Limb (tissue), 2 donors: ENCODE measurements around the gene SCP2D1.

Experiments used
- DNase-seq, 2 donors: peaks; one replicate each; pipeline ENCODE4 v3.0.0-alpha.2; 2016; ENCODE audit errors: extremely low spot score in 2 of 2

Gene SCP2D1

GRCh38 chr20:18811904-18812303 is 1.7 kb upstream of the SCP2D1 start:
- no peak for DNase-seq

DNA sequence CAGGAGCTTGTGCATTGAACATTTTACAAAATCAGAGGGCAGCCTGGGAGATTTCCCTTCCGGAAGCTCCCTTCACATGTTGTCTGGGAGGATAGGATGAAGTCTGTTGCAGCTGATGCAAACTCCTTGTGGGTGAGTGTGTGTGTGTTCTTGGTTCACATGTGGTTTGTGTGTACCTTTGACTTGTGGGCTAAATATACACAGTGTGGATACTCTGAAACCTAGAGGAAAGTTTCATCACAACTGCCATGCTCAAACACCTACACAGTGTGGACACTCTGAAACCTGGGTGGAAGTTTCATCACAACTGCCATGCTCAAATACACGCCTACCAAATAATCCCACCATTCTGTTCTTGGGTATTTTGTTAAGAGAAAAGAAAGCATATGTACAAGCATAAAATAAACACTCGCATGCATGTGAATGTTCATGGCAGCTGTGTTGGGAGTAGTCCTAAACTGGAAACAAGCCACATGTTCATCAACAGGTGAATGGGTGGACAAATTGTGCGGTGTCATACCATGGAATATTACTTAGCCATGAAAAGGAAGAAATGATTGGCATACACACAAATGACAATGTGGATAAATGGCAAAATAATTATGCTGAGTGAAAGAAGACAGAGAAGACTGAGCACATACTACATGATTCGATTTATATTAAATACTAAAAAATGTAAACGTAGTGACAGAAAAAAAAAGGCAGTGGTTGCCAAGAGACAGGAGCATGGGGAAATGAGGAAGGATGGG is 1.8 kb downstream of the SCP2D1 start:
- DNase-seq = no peak

- peak in 1 of 2 donors; percentile 39 for DNase-seq
Measured at GRCh38 chr20:18822832-18823231, 9.2 kb downstream of the SCP2D1 start.

- no peak for DNase-seq
Measured at GRCh38 chr20:18831830-18832499, 18.4 kb downstream of the SCP2D1 start.

DNA sequence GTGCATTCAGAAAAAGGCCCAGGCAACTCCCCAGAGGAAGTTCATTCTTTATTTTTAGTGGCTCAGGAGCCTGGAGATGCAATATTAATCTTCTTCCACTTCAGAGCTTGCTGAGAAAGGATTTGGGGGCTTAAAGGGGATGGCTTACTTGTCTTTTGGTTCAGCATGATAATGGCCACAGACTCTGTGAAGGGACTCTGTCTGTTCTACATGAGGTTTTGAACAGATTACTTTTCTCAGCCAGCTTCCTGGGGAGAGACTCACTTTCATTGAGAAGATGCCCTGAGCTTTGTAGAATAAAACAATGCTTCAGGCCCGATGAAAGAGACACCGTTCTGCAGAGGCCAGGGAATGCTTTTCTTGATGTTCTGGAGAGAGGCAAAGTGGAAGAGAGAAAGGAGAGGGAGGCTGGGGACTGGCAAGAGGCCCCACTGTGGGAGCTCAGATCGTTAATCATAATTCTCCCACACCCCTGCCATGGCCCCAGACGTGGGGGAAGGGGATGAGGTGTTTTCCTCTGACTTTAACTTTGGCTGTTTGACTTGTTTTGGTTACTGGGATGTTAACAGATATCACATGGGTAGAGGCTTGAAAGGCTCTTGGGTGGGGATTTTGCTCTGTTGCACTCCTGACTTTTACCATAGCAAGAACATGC is 19.1 kb downstream of the SCP2D1 start:
- no peak for DNase-seq

DNA sequence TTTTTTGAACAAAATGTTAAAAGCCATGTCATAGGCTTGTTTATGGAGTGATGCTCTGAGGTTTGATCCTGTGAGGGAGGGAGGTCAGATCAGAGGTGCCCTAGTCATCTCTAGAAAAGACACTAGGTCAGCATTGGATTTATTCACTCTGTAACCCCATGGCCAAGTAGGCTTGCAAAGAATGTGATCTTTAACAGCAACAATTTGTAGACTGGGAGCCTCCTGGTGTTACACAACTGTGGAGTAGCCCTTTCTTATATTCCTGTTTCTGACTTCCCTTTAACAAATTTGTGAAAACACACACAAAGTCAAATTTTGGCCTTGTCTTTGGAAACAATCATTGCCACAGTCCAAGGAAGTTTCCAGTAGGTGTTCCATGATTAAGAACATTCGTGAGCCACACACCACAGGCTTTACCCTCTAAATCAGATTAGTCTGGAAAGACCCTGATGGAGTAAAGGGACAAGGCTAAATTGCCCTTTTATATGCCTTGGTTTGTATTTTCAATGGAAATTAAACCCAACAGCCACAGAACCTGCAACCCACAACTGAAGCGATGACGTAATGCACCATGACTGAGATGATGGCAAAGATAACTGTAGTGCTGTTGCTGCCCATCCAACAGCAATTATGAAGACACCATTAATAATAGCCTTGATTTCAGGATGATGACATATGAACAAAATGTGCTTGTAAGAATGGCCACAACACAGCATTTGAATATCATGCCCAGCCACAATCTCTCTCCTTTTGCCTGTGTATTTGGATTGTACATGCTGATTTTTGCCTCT is 22.1 kb downstream of the SCP2D1 start:
- no peak for DNase-seq

- DNase-seq = no peak
Measured at GRCh38 chr20:18837718-18838117, 24.1 kb downstream of the SCP2D1 start.

DNA sequence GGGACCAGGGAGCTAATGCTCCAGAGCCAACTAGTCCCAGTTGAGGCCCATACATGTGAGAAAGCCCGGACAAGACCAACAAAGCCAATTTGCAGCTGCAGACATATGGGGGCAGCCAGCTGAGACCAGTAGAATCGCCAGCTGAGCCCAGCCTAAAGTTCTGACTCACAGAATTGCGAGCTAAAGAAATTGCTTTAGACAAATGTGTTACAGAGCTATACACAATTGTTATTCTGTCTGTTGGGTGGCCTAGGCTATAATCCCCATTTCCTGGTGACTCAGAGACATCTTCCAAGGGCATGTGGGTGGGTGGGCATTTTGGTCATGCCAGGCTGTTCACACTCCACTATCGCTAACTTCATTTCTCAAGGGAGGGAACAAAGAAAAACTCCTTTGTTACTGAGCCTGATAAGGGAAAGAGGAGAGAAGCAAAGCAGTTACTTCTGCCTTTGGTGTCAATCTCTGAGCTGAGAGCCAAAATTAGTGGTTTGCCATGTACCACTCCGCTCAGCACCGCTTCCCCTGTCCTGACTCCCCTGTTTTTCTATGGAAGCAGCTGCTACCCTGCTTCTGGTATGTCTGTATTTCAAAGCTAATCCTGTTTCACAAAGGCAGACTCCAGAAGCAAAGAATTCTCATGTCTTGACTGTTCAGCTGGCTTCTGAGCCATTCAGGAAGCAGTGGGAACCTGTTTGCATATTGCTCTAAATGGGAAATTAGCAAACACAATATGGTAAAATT is 26.1 kb downstream of the SCP2D1 start:
- no peak for DNase-seq

- no peak for DNase-seq
Measured at GRCh38 chr20:18840248-18840645, 26.7 kb downstream of the SCP2D1 start.

DNA sequence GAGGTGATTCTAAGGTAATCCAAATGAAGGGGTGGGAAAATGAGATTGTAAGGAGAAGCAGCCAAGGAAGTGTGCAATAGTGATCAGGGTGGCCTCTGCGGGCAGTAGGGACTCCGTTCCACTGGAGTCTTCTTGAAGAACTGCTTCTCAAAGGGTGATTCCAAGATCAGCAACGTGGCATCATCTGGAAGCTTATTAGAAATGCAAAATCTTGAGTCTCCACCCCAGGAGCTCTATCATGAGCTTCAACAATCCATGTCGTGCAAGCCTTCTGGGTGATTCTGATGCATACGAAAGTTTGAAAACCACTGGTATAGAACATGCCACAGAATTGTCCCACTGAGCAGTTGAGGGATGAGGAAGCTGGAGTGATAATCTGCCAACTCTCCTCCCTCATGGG is 31.4 kb downstream of the SCP2D1 start:
- no peak for DNase-seq

DNA sequence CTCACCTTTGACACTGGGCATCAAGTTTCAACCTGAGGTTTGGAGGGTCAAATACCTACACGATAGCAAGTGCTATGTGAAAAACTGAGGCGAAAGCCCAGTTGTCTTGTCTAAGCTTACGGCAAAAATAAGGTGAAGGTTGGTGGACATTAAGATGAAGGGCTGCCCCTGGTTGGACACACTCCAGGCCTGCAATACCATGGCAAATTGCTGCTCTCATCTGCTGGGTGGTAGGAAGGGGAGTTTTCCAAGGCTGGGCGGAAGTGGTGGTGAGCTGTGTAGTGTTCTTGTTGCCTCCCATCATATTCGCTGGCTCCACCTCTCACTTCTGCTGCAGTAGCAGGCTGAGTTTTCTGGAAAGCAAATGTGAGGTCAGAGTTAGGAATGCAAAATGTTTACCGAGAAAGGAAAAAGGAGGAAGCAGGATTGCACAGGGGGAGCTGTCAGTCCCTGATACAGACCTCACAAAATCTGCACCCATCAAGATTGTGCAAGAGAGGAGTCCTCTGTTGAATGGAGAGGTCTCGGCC is 33.7 kb downstream of the SCP2D1 start:
- no peak for DNase-seq

GRCh38 chr20:18849131-18849530 is 35.5 kb downstream of the SCP2D1 start:
- no peak for DNase-seq

DNA sequence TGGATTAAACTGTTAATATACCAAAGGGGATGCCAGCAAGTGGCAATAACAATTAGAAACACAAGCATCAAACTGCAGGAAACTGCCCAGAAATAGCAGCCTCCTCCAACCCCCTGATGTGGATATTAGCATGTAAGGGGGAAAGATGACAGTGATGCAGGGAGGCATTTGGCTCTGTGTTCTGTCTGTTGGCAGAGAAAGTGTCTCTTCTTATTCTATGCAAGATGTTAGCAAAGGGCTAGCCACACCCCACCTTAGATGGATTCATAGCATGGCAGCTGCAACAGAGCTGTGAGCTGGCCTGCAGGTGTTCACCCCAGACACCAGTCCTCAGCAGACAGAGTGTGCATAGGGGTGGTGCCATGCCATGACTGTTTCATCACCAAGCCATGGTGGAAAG is 38.0 kb downstream of the SCP2D1 start:
- DNase-seq = no peak

DNA sequence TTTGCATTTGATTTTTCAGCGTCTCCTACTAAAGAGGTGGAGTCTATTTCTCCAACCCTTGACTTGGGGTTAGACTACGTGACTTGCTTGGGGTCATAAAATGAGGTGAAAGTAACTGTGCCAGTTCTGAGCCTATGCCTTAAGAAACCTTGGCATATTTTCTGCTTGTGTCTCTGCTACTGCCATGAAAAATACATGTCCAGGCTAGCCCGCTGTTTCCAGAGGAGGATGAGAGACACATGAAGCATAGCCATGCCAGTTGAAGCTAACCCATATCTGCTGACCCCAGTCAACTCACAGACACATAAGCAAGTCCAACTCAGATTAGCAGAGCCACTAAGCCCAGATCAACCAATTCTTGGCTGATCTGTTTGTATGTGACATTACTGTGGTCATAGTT is 38.7 kb downstream of the SCP2D1 start:
- DNase-seq = no peak

- no peak for DNase-seq
Measured at GRCh38 chr20:18853216-18853615, 39.6 kb downstream of the SCP2D1 start.

DNA sequence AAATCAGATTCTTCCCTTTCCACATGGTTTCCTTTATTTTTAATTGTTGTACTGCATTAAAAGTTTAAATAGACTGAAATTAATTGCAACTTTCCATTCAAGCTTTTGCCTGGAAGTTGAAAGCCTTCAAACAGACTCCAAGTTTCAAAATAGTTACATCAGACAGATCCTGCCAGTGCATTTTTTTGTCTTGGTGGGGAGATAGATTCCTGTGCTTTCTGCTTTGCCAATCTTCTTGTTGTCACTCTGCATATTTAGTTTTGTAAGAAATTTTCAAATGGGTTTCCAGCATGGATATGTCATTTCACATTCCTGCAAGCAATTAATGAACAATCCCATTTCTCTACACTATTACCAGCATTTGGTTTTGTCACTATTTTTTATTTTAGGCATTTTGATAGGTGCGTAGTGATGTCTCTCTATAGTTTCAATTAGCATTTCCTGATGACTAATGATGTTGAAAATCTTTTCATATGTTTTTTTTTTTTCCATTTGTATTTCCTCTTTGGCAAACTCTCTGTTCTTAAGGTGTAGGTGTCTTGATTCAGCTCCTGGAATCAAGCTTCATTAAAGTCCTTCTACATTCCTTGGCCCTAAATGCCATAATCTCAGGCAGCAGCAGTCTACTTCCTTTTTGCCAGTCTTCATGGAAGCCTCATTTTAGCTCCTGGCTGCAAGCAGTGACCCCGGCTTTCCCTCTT is 40.5 kb downstream of the SCP2D1 start:
- no peak for DNase-seq

DNA sequence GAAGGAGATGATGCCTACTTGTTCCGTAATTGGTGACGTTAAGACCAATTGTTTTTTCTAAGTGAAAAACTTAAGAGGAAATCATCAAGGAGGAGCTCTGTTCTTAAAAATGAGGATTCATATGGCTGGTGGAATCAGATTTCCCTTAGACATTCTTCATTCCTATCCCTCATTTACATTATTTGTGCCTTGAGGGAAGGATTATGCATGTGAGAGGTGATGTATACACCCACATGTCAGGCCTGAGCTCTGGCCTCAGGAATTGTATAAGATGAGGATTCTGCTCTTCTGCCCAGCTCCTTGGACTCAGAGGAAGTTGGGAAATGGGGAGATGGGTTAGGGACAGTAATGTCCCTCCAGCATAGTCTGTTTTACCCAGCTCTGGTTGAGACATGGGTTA is 42.3 kb downstream of the SCP2D1 start:
- no peak for DNase-seq

GRCh38 chr20:18856873-18857272 is 43.3 kb downstream of the SCP2D1 start:
- DNase-seq = no peak

DNA sequence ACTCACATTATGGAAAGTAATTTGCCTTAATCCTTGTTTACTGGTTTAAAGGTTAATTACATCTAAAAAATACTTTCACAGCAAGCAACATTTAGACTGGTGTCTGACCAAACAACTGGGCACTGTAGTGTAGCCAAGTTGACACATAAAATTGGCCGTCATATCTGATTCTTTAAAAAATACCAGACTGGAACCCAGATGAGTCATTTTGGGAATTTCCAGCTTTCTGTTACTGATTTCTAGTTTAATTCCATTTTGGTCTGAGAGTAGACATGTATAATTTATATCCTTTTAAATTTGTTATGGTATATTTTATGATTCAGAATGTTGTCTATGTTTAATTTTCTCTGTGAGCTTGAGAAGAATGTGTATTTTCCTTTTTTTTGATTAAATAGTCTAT is 44.1 kb downstream of the SCP2D1 start:
- no peak for DNase-seq

DNA sequence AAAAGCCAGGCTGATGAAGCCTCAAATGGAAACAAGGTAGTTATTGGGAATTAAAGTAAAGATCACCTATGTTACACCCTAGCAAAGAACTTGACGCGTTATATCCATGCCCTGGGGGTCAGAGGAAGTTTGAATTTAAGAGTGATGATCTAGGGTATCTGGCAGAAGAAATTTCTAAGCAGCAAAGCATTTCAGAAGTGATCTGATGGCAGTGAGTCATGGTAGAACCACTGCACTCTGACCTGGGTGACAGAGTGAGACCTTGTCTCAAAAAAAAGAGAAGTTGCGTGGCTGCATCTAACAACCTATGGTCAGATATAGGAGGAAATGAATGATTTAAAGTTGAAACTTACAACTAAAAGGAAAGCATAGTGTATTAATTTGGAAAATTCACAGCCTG is 45.2 kb downstream of the SCP2D1 start:
- DNase-seq = no peak
